Measurements from ENCODE around the gene MYO7B. TPM values are rescaled to one million over a fixed set of nuclear protein-coding genes. Genes with fewer than 3 reads are reported as not detected.

MYO7B gene
- total and polyA plus RNA-seq, 7 experiments from 2014 or later = 0.29 to 5.9 (median 1.3) TPM; not detected in 4

DNA sequence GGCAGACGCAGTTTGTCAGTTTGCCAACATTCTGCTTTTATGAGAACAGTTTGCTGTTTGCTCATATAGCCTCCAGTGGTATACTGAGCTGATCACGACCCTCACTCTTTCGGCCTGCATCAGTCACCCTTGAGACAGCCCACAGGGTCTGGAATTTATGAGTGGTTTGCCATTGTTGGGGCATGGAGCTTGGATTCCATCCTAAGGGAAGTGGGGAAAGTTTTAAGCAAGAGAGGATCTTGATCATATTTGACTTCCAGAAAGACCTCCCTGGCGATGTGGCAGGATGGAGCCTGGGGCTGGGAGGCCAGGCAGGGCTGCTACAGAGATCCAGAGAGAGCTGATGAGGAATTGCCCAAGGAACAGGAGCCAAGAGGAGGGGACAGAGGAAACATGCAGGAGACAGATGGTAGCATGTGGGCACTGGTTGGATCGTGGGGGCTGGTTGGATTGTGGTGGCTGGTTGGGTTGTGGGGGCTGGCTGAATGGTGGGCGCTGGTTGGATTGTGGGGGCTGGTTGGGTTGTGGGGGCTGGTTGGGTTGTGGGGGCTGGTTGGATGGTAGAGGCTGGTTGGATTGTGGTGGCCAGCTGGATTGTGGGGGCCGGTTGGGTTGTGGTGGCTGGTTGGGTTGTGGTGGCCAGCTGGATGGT, 83.2 kb downstream of the MYO7B start:
- CTCF ChIA-PET = interaction anchor here (0.9 kb wide), 1 partner anchor 31 kb away, joined by 4 read pairs; no protein-coding TSS in a partner anchor
- H3K4me3 ChIP-seq (ENCODE audit: low read length) = no peak overlapping the region
- H3K9me3 ChIP-seq (ENCODE audit: control insufficient read depth in 2 of 3, low read length in 3 of 3) = no peaks in the 10 kb centered on the region
- no peaks in the 10 kb centered on the region for H3K36me3 ChIP-seq (ENCODE audit: control insufficient read depth in 2 of 3, insufficient read depth in 3 of 3, low read length in 3 of 3)
- no peak overlapping the region for H3K4me3 Mint-ChIP-seq
- POLR2A ChIA-PET = no interaction called here
- ATAC-seq = no peak
- intact Hi-C loops (cut with micrococcal nuclease) = no loop called here
- H3K4me1 ChIP-seq (ENCODE audit: control insufficient read depth in 2 of 2, insufficient read depth in 2 of 2, low read length in 2 of 2) = peaks cover 0 to 6% of the 10 kb centered on the region in 2 donors
- no peak overlapping the region for H3K27ac Mint-ChIP-seq
- H3K27ac ChIP-seq (ENCODE audit: low read depth, low read length) = no peak overlapping the region
- DNase-seq = peak in 1 of 9 donors; percentile 4
- H3K27me3 ChIP-seq (ENCODE audit: control insufficient read depth in 2 of 2, insufficient read depth in 2 of 2, low read length in 2 of 2) = no peaks in the 10 kb centered on the region
- H3K4me1 Mint-ChIP-seq = peaks cover 8 to 36% (median 31%) of the 10 kb centered on the region in 7 donors
- H3K27me3 Mint-ChIP-seq = peaks cover 0 to 21% (median 0%) of the 10 kb centered on the region in 5 donors
- peaks cover 0 to 5% (median 3%) of the 10 kb centered on the region in 5 donors for H3K36me3 Mint-ChIP-seq
- H3K9me3 Mint-ChIP-seq = peaks cover 0 to 9% (median 3%) of the 10 kb centered on the region in 11 donors

DNA sequence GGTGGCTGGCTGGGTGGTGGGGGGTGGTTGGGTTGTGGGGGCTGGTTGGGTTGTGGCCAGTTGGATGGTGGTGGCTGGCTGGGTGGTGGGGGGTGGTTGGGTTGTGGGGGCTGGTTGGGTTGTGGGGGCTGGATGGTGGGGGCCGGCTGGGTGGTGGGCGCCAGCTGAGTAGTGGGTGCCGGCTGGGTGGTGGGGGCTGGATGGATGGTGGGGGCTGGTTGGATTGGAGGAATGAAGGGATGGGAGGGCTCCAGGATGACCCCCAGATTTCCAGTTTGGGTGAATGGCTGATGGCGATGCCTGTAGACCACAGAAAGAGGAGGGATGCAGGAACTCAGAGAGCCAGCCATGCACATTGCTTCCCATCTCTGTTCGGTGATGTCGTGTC, 83.7 kb downstream of the MYO7B start:
- Histone ChIP-seq H3K27me3 (ENCODE audit: control insufficient read depth in 2 of 2, insufficient read depth in 2 of 2, low read length in 2 of 2) (no peaks in the 10 kb centered on the region), H3K4me1 (ENCODE audit: control insufficient read depth in 2 of 2, insufficient read depth in 2 of 2, low read length in 2 of 2) (peaks cover 0 to 6% of the 10 kb centered on the region in 2 donors), H3K4me3 (ENCODE audit: low read length) (no peak overlapping the region), H3K27ac (ENCODE audit: low read depth, low read length) (no peak overlapping the region), H3K36me3 (ENCODE audit: control insufficient read depth in 2 of 3, insufficient read depth in 3 of 3, low read length in 3 of 3) (no peaks in the 10 kb centered on the region), H3K9me3 (ENCODE audit: control insufficient read depth in 2 of 3, low read length in 3 of 3) (no peaks in the 10 kb centered on the region)
- DNase-seq (no peak), ATAC-seq (no peak)
- CTCF ChIA-PET = no interaction called here
- Mint-ChIP-seq H3K4me3 (no peak overlapping the region), H3K36me3 (peaks cover 0 to 5% (median 0%) of the 10 kb centered on the region in 5 donors), H3K27ac (no peak overlapping the region), H3K9me3 (peaks cover 0 to 4% (median 0%) of the 10 kb centered on the region in 11 donors), H3K27me3 (peaks cover 0 to 19% (median 0%) of the 10 kb centered on the region in 5 donors), H3K4me1 (peaks cover 8 to 36% (median 31%) of the 10 kb centered on the region in 7 donors)
- POLR2A ChIA-PET = no interaction called here
- intact Hi-C loops (cut with micrococcal nuclease) = no loop called here

DNA sequence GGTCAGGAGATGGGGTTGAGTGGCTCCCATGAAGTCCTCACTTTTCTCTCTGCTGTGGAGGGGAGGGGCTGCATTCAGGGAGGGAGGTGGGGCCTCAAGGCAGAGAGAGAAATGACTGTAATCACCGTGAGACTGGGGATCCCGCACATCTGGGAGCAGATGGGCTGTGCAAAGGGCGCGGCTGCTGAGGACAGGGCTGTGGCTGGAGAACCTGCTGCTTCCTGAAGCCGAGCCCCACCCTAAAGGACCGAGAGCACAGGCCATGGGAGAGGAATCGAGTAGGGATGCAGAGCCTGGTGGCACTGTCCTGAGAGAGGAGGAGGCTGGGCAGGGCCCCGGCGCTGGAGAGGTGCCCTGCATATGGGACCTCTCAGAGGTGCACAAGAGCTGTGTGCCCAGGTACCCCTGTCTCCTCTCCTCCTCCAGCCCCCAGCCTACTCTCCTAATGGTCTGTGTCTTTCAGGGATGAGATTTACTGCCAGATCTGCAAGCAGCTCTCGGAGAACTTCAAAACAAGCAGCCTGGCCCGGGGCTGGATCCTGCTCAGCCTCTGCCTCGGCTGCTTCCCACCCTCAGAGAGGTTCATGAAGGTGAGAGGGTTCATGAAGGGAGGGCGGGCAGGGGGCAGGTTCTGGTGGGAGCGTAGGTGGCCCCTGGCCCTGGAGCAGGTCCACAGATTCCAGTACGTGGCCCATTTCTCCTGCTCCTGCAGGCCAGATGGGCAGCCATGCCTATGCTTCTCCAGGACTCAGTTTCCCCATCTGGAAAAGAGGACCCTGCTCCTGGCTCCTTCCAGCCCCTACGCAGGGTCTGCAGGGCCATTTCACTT, 84.6 kb downstream of the MYO7B start:
- Mint-ChIP-seq H3K4me3 (no peak overlapping the region), H3K4me1 (peaks cover 8 to 32% (median 27%) of the 10 kb centered on the region in 7 donors), H3K27ac (no peak overlapping the region), H3K36me3 (peaks cover 0 to 5% (median 0%) of the 10 kb centered on the region in 5 donors), H3K9me3 (peaks cover 0 to 2% (median 0%) of the 10 kb centered on the region in 11 donors), H3K27me3 (peaks cover 0 to 19% (median 0%) of the 10 kb centered on the region in 5 donors)
- intact Hi-C loops (cut with micrococcal nuclease) = no loop called here
- ChIA-PET POLR2A (no interaction called here), CTCF (no interaction called here)
- Histone ChIP-seq H3K4me3 (ENCODE audit: low read length) (no peak overlapping the region), H3K27ac (ENCODE audit: low read depth, low read length) (no peak overlapping the region), H3K4me1 (ENCODE audit: control insufficient read depth in 2 of 2, insufficient read depth in 2 of 2, low read length in 2 of 2) (peaks cover 0 to 6% of the 10 kb centered on the region in 2 donors), H3K36me3 (ENCODE audit: control insufficient read depth in 2 of 3, insufficient read depth in 3 of 3, low read length in 3 of 3) (no peaks in the 10 kb centered on the region), H3K27me3 (ENCODE audit: control insufficient read depth in 2 of 2, insufficient read depth in 2 of 2, low read length in 2 of 2) (no peaks in the 10 kb centered on the region), H3K9me3 (ENCODE audit: control insufficient read depth in 2 of 3, low read length in 3 of 3) (no peaks in the 10 kb centered on the region)
- DNase-seq (peak in 1 of 9 donors; percentile 13), ATAC-seq (no peak)

DNA sequence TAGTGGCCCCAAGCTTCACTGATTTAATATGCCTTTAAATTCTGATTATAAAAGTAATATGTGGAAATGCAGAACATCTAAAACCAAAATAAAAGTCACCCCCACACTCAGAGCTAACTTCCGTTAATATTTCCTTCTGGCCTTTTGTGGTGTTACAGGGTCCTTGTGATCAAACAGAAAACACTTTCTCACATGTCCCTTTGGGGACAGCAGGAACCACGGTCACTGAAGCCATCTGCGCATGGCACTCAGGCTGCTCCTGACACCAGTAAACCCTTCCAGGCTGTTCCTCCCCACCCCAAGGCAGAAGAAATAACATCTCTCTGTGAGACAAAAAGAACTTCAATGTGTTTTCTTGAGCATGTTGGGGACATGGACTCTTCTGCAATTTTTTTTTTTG, 85.4 kb downstream of the MYO7B start:
- Histone ChIP-seq H3K4me1 (ENCODE audit: control insufficient read depth in 2 of 2, insufficient read depth in 2 of 2, low read length in 2 of 2) (peaks cover 0 to 6% of the 10 kb centered on the region in 2 donors), H3K9me3 (ENCODE audit: control insufficient read depth in 2 of 3, low read length in 3 of 3) (no peaks in the 10 kb centered on the region), H3K27ac (ENCODE audit: low read depth, low read length) (no peak overlapping the region), H3K4me3 (ENCODE audit: low read length) (no peak overlapping the region), H3K27me3 (ENCODE audit: control insufficient read depth in 2 of 2, insufficient read depth in 2 of 2, low read length in 2 of 2) (no peaks in the 10 kb centered on the region), H3K36me3 (ENCODE audit: control insufficient read depth in 2 of 3, insufficient read depth in 3 of 3, low read length in 3 of 3) (no peaks in the 10 kb centered on the region)
- POLR2A ChIA-PET = no interaction called here
- intact Hi-C loops (cut with micrococcal nuclease) = no loop called here
- H3K9me3 Mint-ChIP-seq = peaks cover 0 to 2% (median 0%) of the 10 kb centered on the region in 11 donors
- ATAC-seq = no peak
- no peak overlapping the region for H3K4me3 Mint-ChIP-seq
- H3K4me1 Mint-ChIP-seq = peaks cover 5 to 24% (median 19%) of the 10 kb centered on the region in 7 donors
- peaks cover 0 to 16% (median 0%) of the 10 kb centered on the region in 5 donors for H3K27me3 Mint-ChIP-seq
- peaks cover 0 to 5% (median under 1%) of the 10 kb centered on the region in 5 donors for H3K36me3 Mint-ChIP-seq
- CTCF ChIA-PET = no interaction called here
- DNase-seq = no peak
- no peak overlapping the region for H3K27ac Mint-ChIP-seq

DNA sequence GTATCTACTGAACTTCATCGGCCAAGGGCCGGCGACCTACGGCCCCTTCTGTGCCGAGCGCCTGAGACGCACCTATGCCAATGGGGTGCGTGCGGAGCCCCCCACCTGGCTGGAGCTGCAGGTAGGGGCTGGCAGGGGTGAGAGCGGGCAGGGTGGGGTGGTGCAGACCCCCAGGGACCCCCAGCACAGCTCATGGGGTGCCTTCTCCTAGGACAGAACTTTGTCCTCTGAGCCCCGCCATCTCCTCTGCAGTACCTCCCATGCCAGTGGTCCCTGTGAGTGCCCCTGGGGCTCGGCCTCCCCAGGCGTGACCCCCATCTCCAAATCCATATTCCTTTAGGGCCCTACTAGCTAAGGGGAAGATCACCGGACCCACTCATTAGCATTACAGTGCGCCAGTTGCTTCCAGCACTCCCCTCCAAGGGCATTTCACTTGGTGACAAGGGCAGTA, 86.5 kb downstream of the MYO7B start:
- Mint-ChIP-seq H3K4me1 (peaks cover 0 to 14% (median 12%) of the 10 kb centered on the region in 7 donors), H3K4me3 (no peak overlapping the region), H3K27ac (no peak overlapping the region), H3K36me3 (peaks cover 0 to 5% (median 3%) of the 10 kb centered on the region in 5 donors), H3K27me3 (peaks cover 0 to 5% (median 0%) of the 10 kb centered on the region in 5 donors), H3K9me3 (peaks cover 0 to 2% (median 0%) of the 10 kb centered on the region in 11 donors)
- Histone ChIP-seq H3K9me3 (ENCODE audit: control insufficient read depth in 2 of 3, low read length in 3 of 3) (no peaks in the 10 kb centered on the region), H3K36me3 (ENCODE audit: control insufficient read depth in 2 of 3, insufficient read depth in 3 of 3, low read length in 3 of 3) (no peaks in the 10 kb centered on the region), H3K27me3 (ENCODE audit: control insufficient read depth in 2 of 2, insufficient read depth in 2 of 2, low read length in 2 of 2) (no peaks in the 10 kb centered on the region), H3K4me3 (ENCODE audit: low read length) (no peak overlapping the region), H3K27ac (ENCODE audit: low read depth, low read length) (no peak overlapping the region), H3K4me1 (ENCODE audit: control insufficient read depth in 2 of 2, insufficient read depth in 2 of 2, low read length in 2 of 2) (no peaks in the 10 kb centered on the region)
- ATAC-seq (no peak), DNase-seq (no peak)
- ChIA-PET POLR2A (no interaction called here), CTCF (no interaction called here)
- intact Hi-C loops (cut with micrococcal nuclease) = no loop called here

DNA sequence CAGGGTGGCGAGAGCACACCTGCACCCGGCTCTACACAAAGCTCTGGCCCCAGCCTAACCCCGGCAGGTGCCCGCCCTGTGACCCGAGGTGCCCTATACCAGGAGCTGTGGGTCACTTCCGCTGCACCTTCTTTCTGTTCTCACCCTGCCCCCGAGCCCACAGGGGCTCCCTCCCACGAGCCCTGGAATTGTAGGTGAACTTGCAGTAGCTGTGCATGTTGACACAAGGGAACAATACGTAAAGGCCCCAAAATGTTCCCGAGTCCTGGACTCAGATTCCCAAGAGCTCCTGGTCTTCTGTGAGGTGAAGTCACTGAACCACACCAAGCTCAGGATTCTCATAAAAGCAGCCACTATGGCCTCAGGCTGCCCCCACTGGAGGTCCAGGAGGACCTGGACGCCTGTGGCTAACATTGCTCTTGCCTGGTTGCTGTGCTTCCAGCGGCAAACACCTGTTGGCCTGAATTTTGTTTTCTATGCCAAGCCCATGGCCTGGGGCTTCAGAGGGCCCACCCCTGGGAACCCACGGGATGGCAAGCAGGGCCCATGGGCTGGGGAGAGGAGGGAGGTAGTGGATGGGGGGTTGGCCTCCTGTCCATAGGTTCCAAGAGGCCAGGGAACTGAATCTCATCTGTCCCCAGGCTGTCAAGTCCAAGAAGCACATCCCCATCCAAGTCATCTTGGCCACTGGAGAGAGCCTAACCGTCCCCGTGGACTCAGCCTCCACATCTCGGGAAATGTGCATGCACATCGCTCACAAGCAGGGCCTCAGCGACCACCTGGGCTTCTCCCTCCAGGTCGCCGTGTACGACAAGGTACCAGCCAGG, 87.3 kb downstream of the MYO7B start:
- H3K4me1 Mint-ChIP-seq = peaks cover 0 to 14% (median 7%) of the 10 kb centered on the region in 7 donors
- DNase-seq = no peak
- peaks cover 0 to under 1% (median 0%) of the 10 kb centered on the region in 11 donors for H3K9me3 Mint-ChIP-seq
- no peaks in the 10 kb centered on the region for H3K9me3 ChIP-seq (ENCODE audit: control insufficient read depth in 2 of 3, low read length in 3 of 3)
- H3K4me1 ChIP-seq (ENCODE audit: control insufficient read depth in 2 of 2, insufficient read depth in 2 of 2, low read length in 2 of 2) = no peaks in the 10 kb centered on the region
- peaks cover 0 to 2% (median 0%) of the 10 kb centered on the region in 5 donors for H3K27me3 Mint-ChIP-seq
- H3K36me3 Mint-ChIP-seq = peaks cover 0 to 3% (median 2%) of the 10 kb centered on the region in 5 donors
- no peaks in the 10 kb centered on the region for H3K36me3 ChIP-seq (ENCODE audit: control insufficient read depth in 2 of 3, insufficient read depth in 3 of 3, low read length in 3 of 3)
- ChIA-PET CTCF (no interaction called here), POLR2A (no interaction called here)
- H3K27me3 ChIP-seq (ENCODE audit: control insufficient read depth in 2 of 2, insufficient read depth in 2 of 2, low read length in 2 of 2) = no peaks in the 10 kb centered on the region
- no peak overlapping the region for H3K27ac Mint-ChIP-seq
- no peak overlapping the region for H3K4me3 ChIP-seq (ENCODE audit: low read length)
- no peak overlapping the region for H3K27ac ChIP-seq (ENCODE audit: low read depth, low read length)
- no peak overlapping the region for H3K4me3 Mint-ChIP-seq
- intact Hi-C loops (cut with micrococcal nuclease) = no loop called here
- no peak for ATAC-seq
